DOHH2 (cell line): ENCODE data around the gene GPC6.

ENCODE experiments used
- H3F3A ChIP-seq: fragments of 200-600 bp; sonication (generic), shearing (Covaris generic); 2 replicates; pipeline ENCODE4 v1.6.0; 2016; ENCODE audit warnings: antibody characterized with exemption, mild to moderate bottlenecking; ENCODE audit not compliant: control insufficient read depth, insufficient read depth
- H3K27ac ChIP-seq: fragments of 200-600 bp; sonication (generic); 2 replicates; pipeline ENCODE4 v1.5.1; 2014; ENCODE audit warnings: low read depth, mild to moderate bottlenecking, low read length, moderate library complexity
- H3K27me3 ChIP-seq: fragments of 200-600 bp; sonication (generic); 2 replicates; pipeline ENCODE4 v1.6.1; 2014; ENCODE audit warnings: mild to moderate bottlenecking, low read length, mixed read lengths; ENCODE audit not compliant: control insufficient read depth
- H3K36me3 ChIP-seq: fragments of 200-600 bp; sonication (generic); 2 replicates; pipeline ENCODE4 v1.6.1; 2014; ENCODE audit warnings: mild to moderate bottlenecking, low read length, moderate library complexity, mixed read lengths; ENCODE audit not compliant: control insufficient read depth
- H3K4me1 ChIP-seq: fragments of 200-600 bp; sonication (generic); 2 replicates; pipeline ENCODE4 v1.6.1; 2014; ENCODE audit warnings: mild to moderate bottlenecking, low read length, mixed read lengths; ENCODE audit not compliant: control insufficient read depth
- H3K4me2 ChIP-seq: fragments of 200-600 bp; sonication (generic); 2 replicates; pipeline ENCODE4 v1.6.0; 2014; ENCODE audit warnings: mild to moderate bottlenecking, low read length, moderate library complexity
- H3K4me3 ChIP-seq: fragments of 200-600 bp; sonication (generic); 2 replicates; pipeline ENCODE4 v1.5.1; 2014; ENCODE audit warnings: mild to moderate bottlenecking, low read length, mixed read lengths
- H3K79me2 ChIP-seq: fragments of 200-600 bp; sonication (generic); 2 replicates; pipeline ENCODE4 v1.6.1; 2014; ENCODE audit warnings: mild to moderate bottlenecking, low read length, mixed read lengths; ENCODE audit not compliant: control insufficient read depth
- H3K9me2 ChIP-seq: fragments of 200-600 bp; sonication (generic); replicated peaks from 2 replicates; pipeline ENCODE4 v1.6.1; 2014; ENCODE audit warnings: mild to moderate bottlenecking, low read length, mixed read lengths; ENCODE audit not compliant: control insufficient read depth
- H3K9me3 ChIP-seq: fragments of 200-600 bp; sonication (generic); 2 replicates; pipeline ENCODE4 v1.6.1; 2014; ENCODE audit warnings: antibody characterized with exemption, low read length, mixed read lengths; ENCODE audit not compliant: control insufficient read depth, insufficient read depth
- H4K20me1 ChIP-seq: fragments of 200-600 bp; sonication (generic); 2 replicates; pipeline ENCODE4 v1.6.0; 2014; ENCODE audit warnings: low read depth, mild to moderate bottlenecking, antibody characterized with exemption, low read length, moderate library complexity; ENCODE audit not compliant: control insufficient read depth, insufficient read depth
- EZH2phosphoT487 ChIP-seq: fragments of 200-600 bp; sonication (generic); IDR thresholded peaks from 2 replicates; pipeline ENCODE4 v1.6.1; 2017; ENCODE audit warnings: borderline replicate concordance, mild to moderate bottlenecking, antibody characterized with exemption, low read length, moderate library complexity, mixed read lengths
- TF ChIP-seq, protein P1 (sequence below): fragments of 200-600 bp; sonication (generic); IDR thresholded peaks from one replicate; pipeline ENCODE4 v1.5.1; 2014; ENCODE audit warnings: antibody characterized with exemption, mild to moderate bottlenecking, low read depth, low read length; ENCODE audit not compliant: poor library complexity, severe bottlenecking

GPC6 gene

DNA sequence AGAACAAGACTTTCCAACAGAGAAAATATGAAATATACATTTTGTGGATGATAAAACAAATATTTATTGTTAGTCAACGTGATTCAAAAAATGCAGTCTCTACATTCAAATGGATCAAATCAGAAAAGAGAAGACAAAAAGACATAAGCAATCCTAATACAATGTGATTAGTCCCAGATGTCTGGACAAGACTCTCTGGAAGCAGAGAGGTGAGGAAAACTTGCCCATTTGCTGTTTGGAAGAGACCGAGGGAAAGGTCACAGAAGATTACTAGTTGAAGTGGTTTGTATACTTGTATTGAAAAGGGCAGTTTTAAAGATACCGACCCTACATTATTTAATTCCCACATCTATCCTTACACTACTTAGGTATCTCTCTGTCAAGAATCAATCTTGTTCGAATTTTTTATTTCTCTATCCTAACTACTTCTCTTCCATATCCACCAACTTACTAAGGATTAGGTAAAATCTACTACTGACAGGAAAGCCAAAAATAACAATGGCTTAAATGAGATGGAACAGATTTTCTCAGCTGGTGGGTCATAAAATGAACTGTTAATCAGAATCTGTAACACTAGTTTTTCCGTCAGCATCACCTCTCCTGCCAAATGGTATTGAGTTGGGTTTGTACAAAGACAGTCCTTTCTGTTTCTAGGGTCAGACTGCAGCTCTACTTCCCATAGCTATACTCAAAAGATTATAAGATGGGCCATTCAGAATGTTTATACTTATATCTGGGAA is 755.7 kb downstream of the GPC6 start:
- H3F3A ChIP-seq, result no peaks in the 10 kb centered on the region
- no peaks in the 10 kb centered on the region for H3K4me1 ChIP-seq
- no peak overlapping the region for H3K4me3 ChIP-seq
- no peaks in the 10 kb centered on the region for H3K27me3 ChIP-seq
- TF ChIP-seq, protein P1, sequence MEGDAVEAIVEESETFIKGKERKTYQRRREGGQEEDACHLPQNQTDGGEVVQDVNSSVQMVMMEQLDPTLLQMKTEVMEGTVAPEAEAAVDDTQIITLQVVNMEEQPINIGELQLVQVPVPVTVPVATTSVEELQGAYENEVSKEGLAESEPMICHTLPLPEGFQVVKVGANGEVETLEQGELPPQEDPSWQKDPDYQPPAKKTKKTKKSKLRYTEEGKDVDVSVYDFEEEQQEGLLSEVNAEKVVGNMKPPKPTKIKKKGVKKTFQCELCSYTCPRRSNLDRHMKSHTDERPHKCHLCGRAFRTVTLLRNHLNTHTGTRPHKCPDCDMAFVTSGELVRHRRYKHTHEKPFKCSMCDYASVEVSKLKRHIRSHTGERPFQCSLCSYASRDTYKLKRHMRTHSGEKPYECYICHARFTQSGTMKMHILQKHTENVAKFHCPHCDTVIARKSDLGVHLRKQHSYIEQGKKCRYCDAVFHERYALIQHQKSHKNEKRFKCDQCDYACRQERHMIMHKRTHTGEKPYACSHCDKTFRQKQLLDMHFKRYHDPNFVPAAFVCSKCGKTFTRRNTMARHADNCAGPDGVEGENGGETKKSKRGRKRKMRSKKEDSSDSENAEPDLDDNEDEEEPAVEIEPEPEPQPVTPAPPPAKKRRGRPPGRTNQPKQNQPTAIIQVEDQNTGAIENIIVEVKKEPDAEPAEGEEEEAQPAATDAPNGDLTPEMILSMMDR, result no peak
- no peak for TF ChIP-seq EZH2phosphoT487
- H4K20me1 ChIP-seq, result no peaks in the 10 kb centered on the region
- no peak overlapping the region for H3K27ac ChIP-seq
- no peaks in the 10 kb centered on the region for H3K9me3 ChIP-seq
- H3K4me2 ChIP-seq, result no peak overlapping the region
- H3K36me3 ChIP-seq, result no peaks in the 10 kb centered on the region
- H3K9me2 ChIP-seq, result no peaks in the 10 kb centered on the region
- H3K79me2 ChIP-seq, result no peaks in the 10 kb centered on the region

GRCh38 chr13:93984052-93984451 is 757.4 kb downstream of the GPC6 start:
- no peak overlapping the region for H3K27ac ChIP-seq
- no peak for TF ChIP-seq EZH2phosphoT487
- TF ChIP-seq, protein P1, result no peak
- no peaks in the 10 kb centered on the region for H4K20me1 ChIP-seq
- H3K4me1 ChIP-seq, result no peaks in the 10 kb centered on the region
- no peaks in the 10 kb centered on the region for H3F3A ChIP-seq
- H3K36me3 ChIP-seq, result no peaks in the 10 kb centered on the region
- no peaks in the 10 kb centered on the region for H3K79me2 ChIP-seq
- H3K4me2 ChIP-seq, result no peak overlapping the region
- H3K27me3 ChIP-seq, result no peaks in the 10 kb centered on the region
- H3K9me3 ChIP-seq, result no peaks in the 10 kb centered on the region
- no peak overlapping the region for H3K4me3 ChIP-seq
- H3K9me2 ChIP-seq, result no peaks in the 10 kb centered on the region

GRCh38 chr13:93984876-93985275 is 758.3 kb downstream of the GPC6 start:
- Histone ChIP-seq H3K9me3 (no peaks in the 10 kb centered on the region), H3K4me2 (no peak overlapping the region), H3K4me3 (no peak overlapping the region), H3K9me2 (no peaks in the 10 kb centered on the region), H3K36me3 (no peaks in the 10 kb centered on the region), H3K27ac (no peak overlapping the region), H4K20me1 (no peaks in the 10 kb centered on the region), H3K79me2 (no peaks in the 10 kb centered on the region), H3F3A (no peaks in the 10 kb centered on the region), H3K4me1 (no peaks in the 10 kb centered on the region), H3K27me3 (no peaks in the 10 kb centered on the region)
- TF ChIP-seq, protein P1, result no peak
- no peak for TF ChIP-seq EZH2phosphoT487
